Brain microvascular endothelial cell (primary cell): Measurements from ENCODE around the gene LUZP2.
"Not testable (repeated sequence)": the region's sequence is repeated elsewhere in the genome, so short reads cannot be mapped to it uniquely, and the experiment has no call there.

Experiments
- DNase-seq: peaks from one replicate; pipeline ENCODE4 v3.0.0-alpha.2; 2020
- H3K27ac ChIP-seq: fragments of 250-450 bp; sonication (Bioruptor Pico); 2 replicates; pipeline ENCODE4 v1.5.1; 2020; ENCODE audit warnings: mild to moderate bottlenecking, moderate library complexity
- H3K27me3 ChIP-seq: fragments of 250-450 bp; sonication (Bioruptor Pico); replicated peaks from 2 replicates; pipeline ENCODE4 v1.5.1; 2020; ENCODE audit warnings: mild to moderate bottlenecking
- H3K36me3 ChIP-seq: fragments of 250-450 bp; sonication (Bioruptor Pico); replicated peaks from 2 replicates; pipeline ENCODE4 v1.5.1; 2020; ENCODE audit warnings: mild to moderate bottlenecking
- H3K4me3 ChIP-seq: 2 replicates; pipeline ENCODE4 v1.5.1; 2011; ENCODE audit warnings: low read depth, mild to moderate bottlenecking, control low read depth, low read length, moderate library complexity
- in situ Hi-C: cut with HindIII; loops from 2 replicates; pipeline ENCODE4 v1.10.0; 2017; ENCODE audit warnings: low sequenced_read_pairs, low pct_ligation_motif_present
- TF ChIP-seq, protein P1 (sequence below): IDR thresholded peaks from 2 replicates; pipeline ENCODE4 v1.5.1; 2011; ENCODE audit warnings: low read depth, mild to moderate bottlenecking, moderate library complexity, low read length, control low read depth, inconsistent platforms; ENCODE audit errors: missing control alignments

LUZP2 gene

DNA sequence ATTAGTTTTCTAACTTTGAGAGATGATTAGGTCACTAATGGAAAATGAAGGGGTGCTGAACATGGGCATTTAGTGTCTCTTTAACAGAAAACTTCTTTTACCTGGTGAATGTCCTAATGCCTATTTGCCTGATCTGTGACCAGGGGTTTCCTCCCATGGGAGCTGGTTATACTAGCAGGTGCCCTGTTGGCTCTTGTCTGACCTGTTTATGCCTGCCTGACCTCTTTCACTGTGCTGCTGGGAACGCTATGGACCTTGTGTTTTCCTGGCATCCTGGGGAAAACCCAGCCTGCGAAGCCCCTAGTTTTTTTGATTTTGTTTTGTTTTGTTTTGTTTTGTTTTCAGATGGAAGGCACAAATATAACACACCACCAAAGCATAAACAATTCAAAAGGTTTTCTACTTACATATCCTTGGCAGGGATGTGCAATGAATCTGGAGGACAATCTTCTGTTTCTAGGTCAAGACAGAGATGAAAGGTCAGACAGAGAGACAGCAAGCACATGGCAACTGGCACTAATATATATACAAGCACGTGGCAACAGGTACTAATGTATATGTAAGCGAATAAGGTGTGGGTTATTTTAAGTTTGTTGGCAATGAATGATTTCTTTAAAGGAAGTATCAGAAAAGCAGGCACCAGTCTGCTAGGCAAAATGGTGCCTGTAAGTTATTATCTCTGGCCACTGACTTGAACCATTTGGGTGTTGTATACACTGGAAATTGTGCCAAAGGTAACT is 390.2 kb downstream of the LUZP2 start:
- no peak for DNase-seq
- Histone ChIP-seq H3K4me3 (no peak overlapping the region), H3K27ac (no peak overlapping the region), H3K36me3 (no peaks in the 10 kb centered on the region), H3K27me3 (no peaks in the 10 kb centered on the region)
- TF ChIP-seq, protein P1, sequence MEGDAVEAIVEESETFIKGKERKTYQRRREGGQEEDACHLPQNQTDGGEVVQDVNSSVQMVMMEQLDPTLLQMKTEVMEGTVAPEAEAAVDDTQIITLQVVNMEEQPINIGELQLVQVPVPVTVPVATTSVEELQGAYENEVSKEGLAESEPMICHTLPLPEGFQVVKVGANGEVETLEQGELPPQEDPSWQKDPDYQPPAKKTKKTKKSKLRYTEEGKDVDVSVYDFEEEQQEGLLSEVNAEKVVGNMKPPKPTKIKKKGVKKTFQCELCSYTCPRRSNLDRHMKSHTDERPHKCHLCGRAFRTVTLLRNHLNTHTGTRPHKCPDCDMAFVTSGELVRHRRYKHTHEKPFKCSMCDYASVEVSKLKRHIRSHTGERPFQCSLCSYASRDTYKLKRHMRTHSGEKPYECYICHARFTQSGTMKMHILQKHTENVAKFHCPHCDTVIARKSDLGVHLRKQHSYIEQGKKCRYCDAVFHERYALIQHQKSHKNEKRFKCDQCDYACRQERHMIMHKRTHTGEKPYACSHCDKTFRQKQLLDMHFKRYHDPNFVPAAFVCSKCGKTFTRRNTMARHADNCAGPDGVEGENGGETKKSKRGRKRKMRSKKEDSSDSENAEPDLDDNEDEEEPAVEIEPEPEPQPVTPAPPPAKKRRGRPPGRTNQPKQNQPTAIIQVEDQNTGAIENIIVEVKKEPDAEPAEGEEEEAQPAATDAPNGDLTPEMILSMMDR = no peak
- in situ Hi-C loops = no loop called here

- Histone ChIP-seq H3K36me3 (no peaks in the 10 kb centered on the region), H3K4me3 (no peak overlapping the region), H3K27me3 (no peaks in the 10 kb centered on the region), H3K27ac (no peak overlapping the region)
- in situ Hi-C loops = no loop called here
- TF ChIP-seq, protein P1 = no peak
- no peak for DNase-seq
Measured at GRCh38 chr11:24890426-24890825, 393.6 kb downstream of the LUZP2 start.

GRCh38 chr11:24891845-24892492 is 395.1 kb downstream of the LUZP2 start:
- H3K36me3 ChIP-seq, DNase-seq, in situ Hi-C loops, H3K4me3 ChIP-seq, H3K27me3 ChIP-seq, H3K27ac ChIP-seq: not testable (repeated sequence)

GRCh38 chr11:24896118-24896835 is 399.4 kb downstream of the LUZP2 start:
- DNase-seq = no peak
- Histone ChIP-seq H3K27ac (no peak overlapping the region), H3K4me3 (no peak overlapping the region), H3K27me3 (no peaks in the 10 kb centered on the region), H3K36me3 (no peaks in the 10 kb centered on the region)
- TF ChIP-seq, protein P1 = no peak
- in situ Hi-C loops = no loop called here

GRCh38 chr11:24900514-24900913 is 403.7 kb downstream of the LUZP2 start:
- TF ChIP-seq, protein P1 = no peak
- DNase-seq = no peak
- Histone ChIP-seq H3K27ac (no peak overlapping the region), H3K4me3 (no peak overlapping the region), H3K27me3 (no peaks in the 10 kb centered on the region), H3K36me3 (no peaks in the 10 kb centered on the region)
- in situ Hi-C loops = no loop called here

DNA sequence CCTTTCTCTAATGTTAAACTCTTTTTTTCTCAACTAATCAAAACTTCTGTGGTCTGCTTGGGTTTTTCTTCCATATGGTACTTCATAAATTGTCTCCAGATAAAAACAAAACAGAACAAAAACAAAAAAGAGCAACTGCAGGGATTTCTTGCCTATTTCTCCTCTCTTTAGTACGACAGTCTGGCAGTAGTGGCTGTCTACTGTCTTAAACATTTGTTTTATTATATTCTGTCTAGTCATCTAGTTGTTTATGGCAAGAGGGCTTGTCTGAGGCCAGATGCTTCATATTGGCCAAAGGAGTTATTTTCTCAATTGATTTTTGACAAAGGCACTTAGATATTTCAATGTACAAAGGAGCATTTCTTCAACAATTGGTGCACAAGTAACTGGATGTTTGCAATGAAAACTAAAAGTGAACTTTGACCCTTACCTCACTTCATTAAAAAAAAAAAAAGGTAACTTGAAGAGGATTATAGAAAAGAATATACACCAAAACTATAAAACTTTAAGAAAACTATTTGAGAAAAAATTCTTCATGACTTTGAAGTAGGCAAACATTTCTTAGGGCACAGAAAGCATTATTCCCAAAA is 404.2 kb downstream of the LUZP2 start:
- in situ Hi-C loops = no loop called here
- TF ChIP-seq, protein P1 = no peak
- no peak overlapping the region for H3K4me3 ChIP-seq
- no peak overlapping the region for H3K27ac ChIP-seq
- no peaks in the 10 kb centered on the region for H3K27me3 ChIP-seq
- DNase-seq = no peak
- H3K36me3 ChIP-seq = no peaks in the 10 kb centered on the region
